ENCODE measurements around the gene TMEM176A.
"Not testable (repeated sequence)": the region's sequence is repeated elsewhere in the genome, so short reads cannot be mapped to it uniquely, and the experiment has no call there.

Gene TMEM176A

DNA sequence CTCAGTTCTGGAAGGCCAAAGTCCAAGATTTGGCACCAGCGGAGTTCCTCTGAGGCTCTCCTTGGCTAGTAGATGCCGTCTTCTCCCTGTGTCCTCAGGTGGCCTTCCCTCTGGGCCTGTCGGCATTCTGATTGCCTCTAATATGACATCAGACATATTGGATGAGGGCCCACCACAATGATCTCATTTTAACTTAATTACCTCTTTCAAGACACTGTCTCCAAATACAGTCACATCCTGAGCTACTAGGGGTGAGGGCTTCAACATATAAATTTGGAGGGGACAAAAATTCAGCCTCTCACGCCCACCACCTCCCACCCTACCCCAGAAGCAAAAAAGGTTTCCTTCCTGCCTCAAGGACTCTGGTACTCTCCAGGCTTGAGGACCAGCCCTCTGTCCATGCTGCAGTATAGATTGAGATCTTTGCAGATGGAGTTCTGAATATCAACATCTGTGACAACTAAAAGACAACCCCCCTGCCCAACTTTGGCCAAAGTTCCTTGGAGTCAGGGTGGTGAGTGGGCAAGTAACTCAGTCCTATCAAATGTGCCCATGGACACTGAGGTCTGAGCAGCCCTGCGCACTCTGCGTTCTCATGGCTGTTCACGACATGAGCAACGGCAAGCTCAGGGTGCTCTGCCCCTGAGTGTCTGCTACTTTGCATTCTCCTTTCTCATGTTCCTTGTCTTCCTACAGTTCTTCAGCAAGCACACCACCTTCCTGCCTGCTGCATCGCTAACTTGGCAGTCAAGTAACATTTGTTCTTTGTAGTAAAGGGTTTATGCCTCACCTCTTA is 11.9 kb upstream of the TMEM176A start:
- no peak for DNase-seq

DNA sequence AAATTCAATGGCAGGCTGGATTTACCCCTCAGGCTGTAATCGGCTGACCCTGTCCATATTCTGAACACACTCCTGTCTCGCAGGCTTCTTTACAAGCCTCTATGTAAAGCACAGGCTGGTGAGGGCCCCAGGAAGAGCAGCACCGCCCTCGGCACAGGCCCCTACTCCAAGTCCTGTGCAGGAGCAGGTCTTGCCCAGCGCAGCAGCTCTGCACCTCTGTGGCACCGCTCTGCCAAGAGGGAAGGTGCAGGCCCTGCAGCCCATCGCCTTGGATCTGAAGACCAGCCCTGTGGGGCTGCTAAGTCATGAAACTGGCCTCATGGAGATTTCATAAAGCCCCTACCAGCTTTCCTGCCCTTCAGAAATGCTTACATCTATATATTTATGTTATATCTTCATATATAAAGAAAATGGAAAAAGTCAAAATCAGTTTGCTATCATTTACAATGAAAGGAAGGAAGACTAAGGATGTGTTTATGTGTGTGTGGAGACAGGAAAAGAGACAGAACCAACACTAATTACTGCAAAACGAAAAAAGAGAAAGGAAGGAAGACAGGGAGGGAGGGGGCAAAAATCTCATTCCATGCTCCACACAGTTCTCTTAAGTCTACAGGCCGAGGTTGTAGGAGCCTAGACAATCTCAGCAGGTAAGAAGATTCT is 10.0 kb upstream of the TMEM176A start:
- no peak for DNase-seq

DNA sequence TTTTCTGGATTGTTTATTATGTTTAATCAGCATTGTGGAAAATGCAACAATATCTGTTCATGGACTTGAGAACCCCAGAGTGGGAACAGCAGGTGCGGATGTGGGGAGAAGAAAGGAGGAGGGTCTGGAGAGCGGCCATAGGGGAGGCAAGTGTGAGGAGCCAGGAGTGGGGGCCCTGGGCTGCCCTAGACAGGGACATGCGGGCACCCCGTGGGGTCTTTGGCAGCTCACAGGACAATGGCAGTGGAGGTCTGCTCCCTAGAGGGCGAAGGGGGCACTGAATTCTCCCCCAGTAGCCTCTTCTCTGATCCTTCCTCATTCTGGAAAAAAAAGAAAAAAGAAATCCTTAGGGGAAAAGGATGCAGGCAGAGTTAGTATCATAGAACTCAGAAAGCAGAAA is 9.3 kb upstream of the TMEM176A start:
- no peak for DNase-seq

DNA sequence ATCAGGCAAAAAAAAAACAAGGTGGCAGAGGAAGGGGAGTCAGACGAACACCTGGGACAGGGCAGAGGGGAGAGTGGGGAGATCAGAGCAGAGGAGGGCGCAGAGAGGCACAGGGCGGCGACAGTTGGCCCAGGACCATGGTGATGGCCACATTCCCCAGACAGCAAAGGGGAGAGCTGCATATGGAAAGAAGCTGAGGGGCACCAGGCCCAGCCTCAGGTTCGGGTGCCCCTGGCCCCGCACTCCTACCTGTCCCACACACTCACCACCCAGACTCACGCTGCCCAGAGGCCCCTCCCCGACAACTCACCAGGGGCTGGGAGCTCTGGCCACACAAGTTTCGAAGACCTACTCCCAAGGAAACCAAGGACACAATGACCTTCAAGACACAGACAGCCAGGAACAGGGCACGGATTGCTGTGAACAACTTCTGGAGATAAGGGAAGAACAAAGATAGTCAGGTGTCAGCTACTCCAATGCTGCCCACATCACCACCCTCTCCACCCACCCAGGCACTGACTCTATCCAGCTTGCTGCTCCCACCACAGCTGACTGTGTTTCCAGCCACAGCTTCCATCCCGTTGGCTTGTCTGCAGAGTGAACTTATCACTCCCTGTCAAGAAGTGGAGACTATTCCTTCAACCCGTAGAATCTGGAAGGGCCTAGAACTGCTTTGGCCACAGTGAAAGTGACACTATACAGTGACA is 8.7 kb upstream of the TMEM176A start:
- DNase-seq, result no peak

DNA sequence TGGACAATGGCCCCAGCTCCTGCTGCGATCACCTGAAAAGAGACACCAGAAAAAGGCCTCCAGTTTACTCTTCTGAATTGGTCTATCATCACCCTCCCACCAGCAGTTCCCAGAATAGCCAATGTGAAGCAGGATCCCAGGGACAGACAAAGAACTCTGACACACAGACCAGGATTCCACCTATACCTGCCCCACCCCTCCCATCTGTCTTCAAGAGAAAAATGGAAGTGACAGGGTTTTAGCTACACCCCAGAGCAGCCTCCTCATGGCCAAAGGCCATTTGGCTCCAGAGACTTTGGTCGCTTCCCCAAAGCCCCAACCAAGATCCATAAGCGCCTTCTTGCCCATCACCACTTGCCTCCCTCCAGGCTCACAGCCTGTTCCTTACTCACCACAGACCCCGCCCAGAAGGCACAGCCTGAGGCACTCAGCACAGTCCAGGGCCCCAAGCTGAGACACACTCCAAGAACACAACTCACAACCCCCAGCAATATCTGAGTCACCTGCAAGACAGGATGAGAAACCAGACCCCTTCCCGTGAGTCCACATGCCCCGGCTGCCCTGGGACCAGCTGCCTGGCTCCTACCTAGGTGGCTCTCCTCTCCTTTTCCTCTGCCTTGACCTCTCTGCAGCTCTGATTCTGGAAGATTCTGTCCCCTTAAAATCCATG is 6.9 kb upstream of the TMEM176A start:
- no peak for DNase-seq

DNA sequence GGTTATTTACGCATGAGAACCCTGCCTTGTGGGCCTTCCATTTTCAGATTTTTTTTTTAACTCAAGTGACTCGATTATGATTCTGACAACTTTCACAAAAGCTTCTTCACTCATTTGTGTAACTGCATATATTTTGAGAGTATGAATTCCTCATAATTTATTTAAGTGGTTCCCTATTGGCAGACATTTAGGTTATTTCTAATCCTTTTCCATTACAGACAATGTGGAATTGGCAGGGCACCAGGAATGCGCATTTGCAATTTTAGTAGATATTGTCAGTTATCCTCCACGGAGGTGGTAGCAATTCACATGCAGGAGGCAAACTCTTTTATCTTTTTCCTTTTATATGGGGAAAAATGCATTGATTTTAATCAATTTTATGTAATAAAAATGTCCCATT is 2.9 kb upstream of the TMEM176A start:
- DNase-seq, result no peak

DNA sequence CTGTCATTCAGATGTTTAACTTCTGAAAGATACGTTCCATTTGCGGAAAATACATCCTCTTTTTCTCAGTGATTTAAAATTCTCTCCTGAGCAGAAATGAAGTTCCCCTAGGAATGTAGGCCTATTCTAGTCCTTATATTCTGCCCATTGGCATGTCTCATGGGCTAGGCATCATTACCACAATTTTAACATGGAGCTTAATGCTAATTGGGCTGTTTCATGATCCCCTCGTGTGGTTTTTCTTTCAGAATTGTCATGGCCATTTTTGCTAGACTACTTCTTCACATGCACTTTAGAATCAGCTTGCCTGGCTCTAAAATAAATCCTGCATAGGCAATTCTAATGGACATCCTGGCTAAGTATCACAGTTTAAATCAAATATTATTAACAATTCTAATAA is 1.4 kb upstream of the TMEM176A start:
- DNase-seq, result no peak

DNA sequence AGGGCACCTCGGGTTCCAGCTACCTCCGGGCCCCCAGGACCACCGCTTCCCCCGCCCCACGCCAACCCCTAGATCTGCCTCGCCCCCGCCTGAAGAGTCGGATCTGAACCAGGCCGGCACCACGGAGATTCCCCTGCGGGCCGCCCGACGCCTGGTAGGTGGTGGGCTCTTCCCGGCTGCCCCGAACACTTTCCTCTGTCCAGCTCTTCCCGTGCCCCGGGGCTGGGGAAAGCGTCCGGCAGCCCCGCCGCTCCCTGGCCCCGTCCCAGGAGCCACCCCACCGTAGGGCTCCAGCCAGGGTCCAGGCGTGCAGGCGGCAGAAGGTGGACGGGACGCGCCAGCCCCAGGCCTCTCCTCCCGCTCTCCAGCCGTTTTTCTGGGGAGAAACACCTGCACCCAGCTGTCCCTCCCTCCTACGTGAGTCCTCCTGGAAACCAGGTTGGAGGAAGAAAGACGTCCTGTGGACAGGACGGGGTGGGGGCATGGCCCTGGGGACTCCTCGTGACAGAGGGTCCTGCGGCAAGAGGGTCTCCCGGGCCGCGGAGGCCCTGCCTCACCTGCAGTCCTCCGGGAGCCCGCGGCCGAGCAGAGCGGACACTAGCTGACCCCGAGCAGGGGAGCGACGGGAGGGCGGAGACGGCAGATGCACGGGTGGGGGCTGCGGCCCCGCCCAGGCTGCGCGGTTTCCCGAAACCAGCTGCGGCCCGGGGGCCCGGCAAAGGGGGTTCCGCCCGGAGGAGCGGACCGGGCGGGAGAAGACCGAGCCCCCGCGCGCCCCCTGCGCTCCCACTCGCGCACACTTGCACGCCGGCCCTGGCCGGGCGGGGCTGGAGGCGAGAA is 608 bp upstream of the TMEM176A start, which contains the start of gene TMEM176B:
Gene TMEM176B, minus strand, starts transcription at position 624 of the 840 bp plus-strand sequence. CDS start 3,795 bp downstream, outside the sequence.
- DNase-seq, result no peak

DNA sequence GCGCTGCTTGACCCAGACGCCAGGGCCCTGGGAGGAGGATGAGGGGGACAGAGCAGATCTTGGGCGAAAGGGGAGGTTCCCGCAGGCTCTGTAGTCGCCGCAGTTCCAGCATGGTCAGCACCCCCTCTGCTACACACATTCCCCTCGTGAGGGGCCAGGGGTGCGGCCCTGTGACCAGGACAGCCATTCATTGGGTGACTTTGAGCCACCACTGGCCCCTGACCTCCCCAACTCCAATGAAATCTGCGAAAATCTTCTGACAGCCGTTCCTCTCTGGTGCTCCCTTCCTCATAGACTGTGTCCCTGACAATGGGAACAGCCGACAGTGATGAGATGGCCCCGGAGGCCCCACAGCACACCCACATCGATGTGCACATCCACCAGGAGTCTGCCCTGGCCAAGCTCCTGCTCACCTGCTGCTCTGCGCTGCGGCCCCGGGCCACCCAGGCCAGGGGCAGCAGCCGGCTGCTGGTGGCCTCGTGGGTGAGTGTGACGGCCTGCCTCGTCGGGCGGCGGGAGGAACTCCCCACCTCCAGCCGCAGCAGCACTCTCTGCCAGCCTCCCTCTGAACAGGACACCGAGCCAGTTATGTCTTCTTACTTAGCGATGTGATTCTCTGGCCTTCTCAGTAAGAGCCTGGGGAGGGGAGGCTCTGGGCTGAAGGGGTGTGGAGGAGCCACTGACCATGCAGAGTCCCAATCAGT is 825 bp downstream of the TMEM176A start:
- DNase-seq, result no peak

DNA sequence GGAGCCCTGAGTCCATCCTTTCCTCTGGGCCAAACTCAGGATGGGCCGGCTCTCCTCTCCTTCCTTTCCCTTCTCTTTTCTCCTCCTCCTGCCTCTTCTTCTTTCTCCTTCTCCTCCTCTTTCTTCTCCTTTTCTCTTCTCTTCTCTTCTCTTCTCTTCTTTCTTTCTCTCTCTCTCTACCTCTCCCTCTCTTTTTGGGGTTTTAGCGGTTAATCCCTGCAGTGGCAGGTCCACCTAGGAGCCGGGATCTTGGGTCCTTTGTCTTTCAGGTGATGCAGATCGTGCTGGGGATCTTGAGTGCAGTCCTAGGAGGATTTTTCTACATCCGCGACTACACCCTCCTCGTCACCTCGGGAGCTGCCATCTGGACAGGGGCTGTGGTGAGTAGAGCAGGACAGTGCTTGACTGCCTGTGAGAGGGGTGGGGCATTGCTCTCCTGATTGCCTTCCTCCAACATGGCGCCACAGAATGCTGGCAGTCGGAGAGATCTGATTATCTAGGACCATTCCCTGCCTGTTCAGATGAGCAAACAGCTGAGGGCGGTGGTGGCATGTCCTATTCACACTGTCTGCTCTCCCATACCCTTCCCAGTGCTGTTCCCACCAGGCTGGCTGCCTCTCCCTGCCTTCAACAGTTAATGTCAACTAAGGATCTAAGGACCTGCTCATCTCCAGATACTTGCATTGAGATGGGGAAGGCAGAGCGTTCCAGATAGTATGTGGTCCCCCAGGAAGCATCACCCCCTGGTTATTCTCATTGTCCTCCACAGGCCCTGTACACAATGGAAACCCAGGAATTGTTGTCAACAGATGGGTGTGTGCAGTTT is 1.6 kb downstream of the TMEM176A start:
- no peak for DNase-seq

DNA sequence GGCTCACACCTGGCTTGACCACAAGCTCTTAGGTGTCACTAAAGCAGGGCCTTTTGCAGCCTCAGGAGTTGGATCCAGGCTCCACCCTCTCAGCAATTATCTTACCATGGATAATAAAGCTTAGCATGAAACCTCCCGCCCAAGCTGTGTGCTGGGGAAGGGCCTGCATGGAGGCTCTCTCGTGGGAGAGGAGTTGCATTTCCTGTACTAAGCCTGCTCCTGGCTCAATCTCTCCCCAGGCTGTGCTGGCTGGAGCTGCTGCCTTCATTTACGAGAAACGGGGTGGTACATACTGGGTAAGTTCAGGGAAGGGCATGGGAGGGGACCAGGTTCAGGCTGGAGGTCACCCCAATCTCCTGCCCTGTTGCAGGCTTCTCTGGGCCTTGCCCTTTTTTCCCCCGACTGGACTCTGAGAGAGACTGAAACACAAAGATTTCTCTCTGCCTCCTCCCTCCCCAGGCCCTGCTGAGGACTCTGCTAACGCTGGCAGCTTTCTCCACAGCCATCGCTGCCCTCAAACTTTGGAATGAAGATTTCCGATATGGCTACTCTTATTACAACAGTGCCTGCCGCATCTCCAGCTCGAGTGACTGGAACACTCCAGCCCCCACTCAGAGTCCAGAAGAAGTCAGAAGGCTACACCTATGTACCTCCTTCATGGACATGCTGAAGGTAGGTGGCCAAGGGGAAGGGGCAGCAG is 2.7 kb downstream of the TMEM176A start:
- no peak for DNase-seq

DNA sequence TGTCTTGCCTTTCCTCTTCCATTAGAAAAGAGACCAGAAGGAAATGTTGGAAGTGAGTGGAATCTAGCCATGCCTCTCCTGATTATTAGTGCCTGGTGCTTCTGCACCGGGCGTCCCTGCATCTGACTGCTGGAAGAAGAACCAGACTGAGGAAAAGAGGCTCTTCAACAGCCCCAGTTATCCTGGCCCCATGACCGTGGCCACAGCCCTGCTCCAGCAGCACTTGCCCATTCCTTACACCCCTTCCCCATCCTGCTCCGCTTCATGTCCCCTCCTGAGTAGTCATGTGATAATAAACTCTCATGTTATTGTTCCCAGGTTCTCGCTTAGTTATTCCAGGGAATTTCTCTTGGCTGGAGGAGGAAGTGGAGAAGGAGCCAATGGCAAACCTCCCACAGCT is 4.2 kb downstream of the TMEM176A start:
- DNase-seq, result no peak

DNA sequence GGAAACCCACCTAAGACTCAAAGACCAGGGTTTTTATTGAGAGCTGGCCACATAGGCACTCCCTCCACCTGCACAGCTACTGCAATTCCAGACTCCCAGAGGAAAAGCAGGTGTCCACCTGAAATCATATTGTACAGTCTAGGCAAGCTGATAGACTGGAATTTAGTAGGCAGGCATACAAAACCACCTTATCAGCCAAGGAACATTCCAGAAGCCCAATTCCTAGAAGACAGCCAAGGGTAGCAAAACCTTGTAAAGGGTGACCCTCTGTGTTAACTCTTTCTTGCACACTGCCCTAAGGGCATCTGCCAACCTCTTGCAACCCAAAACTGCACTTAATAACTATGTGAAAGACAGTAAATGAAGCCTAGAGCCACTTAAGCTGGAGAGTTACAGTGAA is 5.3 kb downstream of the TMEM176A start:
- no peak for DNase-seq

DNA sequence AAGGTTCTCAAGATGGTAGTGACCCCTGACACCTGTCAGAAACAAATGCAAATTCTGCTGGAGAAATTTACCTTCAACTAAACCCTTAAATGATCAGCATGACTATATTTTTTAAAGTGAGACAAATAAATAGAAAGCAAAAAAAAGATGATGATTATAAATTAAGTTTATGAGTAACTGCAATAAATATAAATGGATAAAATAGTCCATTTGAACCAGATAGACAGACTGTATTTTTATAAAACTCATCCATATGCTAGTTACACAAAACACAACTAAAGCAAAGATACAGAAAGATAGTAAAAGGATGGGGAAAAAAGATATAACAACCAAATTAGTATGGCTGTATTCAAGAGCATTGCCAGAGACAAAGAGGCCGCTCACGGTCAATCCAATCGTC is 5.9 kb downstream of the TMEM176A start:
- DNase-seq, result no peak

DNA sequence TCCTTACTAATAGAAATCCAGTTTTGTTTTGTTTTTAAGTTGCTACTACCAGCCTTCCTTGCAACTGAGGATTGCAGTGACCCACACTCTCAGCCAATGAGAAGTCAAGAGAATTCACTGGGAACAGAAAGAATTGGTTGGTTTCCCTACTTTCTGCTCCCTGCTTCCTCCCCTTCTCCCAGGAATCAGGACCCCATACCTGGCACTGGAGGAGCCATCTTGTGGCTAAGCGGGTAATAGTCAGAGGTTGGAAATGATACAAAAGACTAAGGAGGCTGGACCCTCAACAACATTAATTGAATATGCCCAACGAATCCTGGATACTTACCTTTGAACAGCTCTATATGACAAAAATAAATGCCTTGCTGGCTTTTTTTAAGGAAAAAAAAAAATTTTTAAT is 6.3 kb downstream of the TMEM176A start:
- no peak for DNase-seq

DNA sequence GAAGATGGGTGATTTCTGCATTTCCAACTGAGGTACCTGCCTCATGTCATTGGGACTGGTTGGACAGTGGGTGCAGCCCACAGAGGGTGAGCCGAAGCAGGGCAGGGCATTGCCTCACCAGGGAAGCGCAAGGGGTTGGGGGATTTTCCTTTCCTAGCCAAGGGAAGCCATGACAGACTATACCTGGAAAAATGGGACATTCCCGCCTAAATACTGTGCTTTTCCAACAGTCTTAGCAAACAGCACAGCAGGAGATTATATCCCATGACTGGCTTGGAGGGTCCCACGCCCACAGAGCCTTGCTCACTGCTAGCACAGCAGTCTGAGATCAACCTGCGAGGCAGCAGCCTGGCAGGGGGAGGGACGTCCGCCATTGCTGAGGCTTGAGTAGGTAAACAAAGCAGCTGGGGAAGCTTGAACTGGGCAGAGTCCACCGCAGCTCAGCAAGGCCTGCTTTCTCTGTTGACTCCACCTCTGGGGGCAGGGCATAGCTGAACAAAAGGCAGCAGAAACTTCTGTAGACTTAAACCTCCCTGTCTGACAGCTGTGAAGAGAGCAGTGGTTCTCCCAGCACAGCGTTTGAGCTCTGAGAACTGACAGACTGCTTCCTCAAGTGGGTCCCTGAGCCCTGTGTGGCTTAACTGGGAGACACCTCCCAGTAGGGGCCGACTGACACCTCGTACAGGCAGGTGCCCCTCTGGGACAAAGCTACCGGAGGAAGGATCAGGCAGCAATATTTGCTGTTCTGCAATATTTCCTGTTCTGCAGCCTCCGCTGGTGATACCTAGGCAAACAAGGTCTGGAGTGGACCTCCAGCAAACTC is 7.3 kb downstream of the TMEM176A start:
- DNase-seq, result not testable (repeated sequence)

DNA sequence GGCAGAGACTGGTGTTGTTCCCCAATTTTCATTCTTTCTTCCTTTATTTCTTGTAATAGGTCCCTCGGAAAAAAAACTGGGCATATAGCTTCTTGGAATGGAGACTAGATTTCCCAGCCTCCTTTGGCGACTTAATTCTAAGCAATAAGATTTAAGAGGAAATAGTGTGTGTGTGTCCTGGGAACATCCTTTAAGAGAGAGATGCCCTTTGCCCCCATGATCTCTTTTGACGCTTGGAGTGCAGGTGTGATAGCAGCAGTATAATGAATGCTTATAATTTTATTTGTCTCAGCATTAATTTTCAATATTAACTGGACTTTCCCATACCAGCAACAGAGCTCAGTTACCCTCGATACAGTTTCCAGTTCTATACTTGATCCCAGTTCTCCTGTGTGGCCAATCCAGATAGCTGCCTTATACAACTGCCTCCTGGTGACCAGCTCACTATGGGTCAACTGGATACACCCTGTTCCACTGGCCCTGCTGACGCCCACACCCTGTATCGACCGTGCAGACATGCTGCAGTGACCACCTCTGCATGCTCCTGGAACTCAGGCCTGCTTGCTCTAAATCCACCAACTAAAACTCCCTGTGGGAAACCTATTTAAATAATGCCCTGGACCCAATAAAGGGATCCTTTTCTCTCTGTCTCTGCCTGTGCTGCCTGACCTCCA is 13.9 kb downstream of the TMEM176A start:
- DNase-seq, result no peak

DNA sequence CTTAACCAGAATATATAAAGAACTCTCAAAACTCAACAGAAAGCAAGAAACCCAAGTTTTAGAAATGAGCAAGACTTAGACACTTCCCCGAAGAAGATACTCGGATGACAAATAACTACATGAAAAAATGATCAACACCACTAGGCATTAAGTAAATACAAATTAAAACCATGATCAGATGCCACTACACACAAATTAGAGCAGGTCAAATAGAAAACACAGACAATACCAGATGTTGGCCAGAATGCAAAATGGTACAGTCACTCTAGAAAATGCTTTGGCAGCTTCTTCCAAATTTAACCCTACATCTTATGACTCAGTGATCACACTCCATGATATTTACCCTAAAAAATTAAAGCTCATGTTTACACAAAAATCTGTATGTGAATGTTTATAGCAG is 18.4 kb downstream of the TMEM176A start:
- no peak for DNase-seq

DNA sequence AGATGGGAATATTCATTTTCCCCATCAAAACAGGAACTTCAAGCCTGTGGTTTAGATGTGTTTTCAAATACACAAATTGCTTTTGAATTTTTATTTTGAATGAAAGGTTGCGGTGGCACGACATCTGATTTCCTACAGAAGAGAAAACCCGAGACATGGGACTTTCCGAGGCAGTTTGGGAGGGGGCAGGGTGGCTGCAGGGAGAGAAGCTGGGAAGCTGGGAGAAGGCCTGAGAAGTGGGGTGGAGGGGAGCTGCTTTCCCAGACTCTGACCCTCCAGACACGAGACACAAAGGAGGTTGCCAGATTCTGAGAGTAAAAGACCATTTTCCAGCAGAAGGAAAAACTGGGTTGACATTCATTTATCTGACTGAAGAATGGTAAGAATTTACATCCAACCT is 19.6 kb downstream of the TMEM176A start:
- no peak for DNase-seq

All from kidney glomerular epithelial cell (primary cell).